Peyer's patch (tissue), 4 donors: ENCODE results near the gene RHAG.

Source experiments
- CTCF ChIP-seq, 6 experiments: fragments of 450-650 bp in 4 of 6; fragments of 200-600 bp in 2 of 6; sonication (generic) in 1 of 6; IDR thresholded peaks; one replicate each; pipeline ENCODE4 v1.5.1; 2017 to 2019; ENCODE audit warnings: antibody characterized with exemption in 6 of 6, mild to moderate bottlenecking in 3 of 6, moderate library complexity in 1 of 6
- POLR2A ChIP-seq, 2 donors: fragments of 450-650 bp; IDR thresholded peaks; one replicate each; pipeline ENCODE4 v1.5.1; 2017; ENCODE audit warnings: antibody characterized with exemption in 2 of 2, mild to moderate bottlenecking in 2 of 2, moderate library complexity in 2 of 2

GRCh38 chr6:49556429-49556837, 80.2 kb downstream of the RHAG start:
- TF ChIP-seq CTCF (IDR thresholded peaks at IDR 0.05) (no peak), POLR2A (IDR thresholded peaks at IDR 0.05) (no peak)
